HL-60 (cell line): ENCODE data around the gene DYNC2I2.

ENCODE experiments used
- DNase-seq, 2 experiments: peaks; one replicate each; pipeline ENCODE4 v3.0.0-alpha.2; 2010 to 2020; ENCODE audit warnings: low read depth in 1 of 2, low spot score in 1 of 2
- H3K27ac ChIP-seq: fragments of 250-450 bp; sonication (Bioruptor Pico); replicated peaks from 2 replicates; pipeline ENCODE4 v1.5.1; 2020; ENCODE audit warnings: mild to moderate bottlenecking, moderate library complexity
- H3K27me3 ChIP-seq: fragments of 250-450 bp; sonication (Bioruptor Pico); 2 replicates; pipeline ENCODE4 v1.5.1; 2021; ENCODE audit warnings: mild to moderate bottlenecking, moderate library complexity; ENCODE audit not compliant: insufficient read depth, poor library complexity, severe bottlenecking
- H3K4me3 ChIP-seq: replicated peaks from 2 replicates; pipeline ENCODE4 v1.5.1; 2011; ENCODE audit warnings: mild to moderate bottlenecking, control low read depth, low read length; ENCODE audit not compliant: insufficient read depth
- CTCF ChIP-seq: IDR thresholded peaks from one replicate; pipeline ENCODE4 v1.5.1; 2011; ENCODE audit warnings: low read length, control low read depth, inconsistent platforms; ENCODE audit not compliant: insufficient read depth
- GABPA ChIP-seq: IDR thresholded peaks from 2 replicates; pipeline ENCODE4 v1.6.1; 2012; ENCODE audit warnings: low read depth
- POLR2AphosphoS5 ChIP-seq: IDR thresholded peaks from 2 replicates; pipeline ENCODE4 v1.6.1; 2012; ENCODE audit warnings: low read depth
- SPI1 ChIP-seq: IDR thresholded peaks from 2 replicates; pipeline ENCODE4 v1.6.1; 2012; ENCODE audit warnings: low read depth, mild to moderate bottlenecking, borderline replicate concordance
- TF ChIP-seq, protein P1 (sequence below): IDR thresholded peaks from 2 replicates; pipeline ENCODE4 v1.6.1; 2012; ENCODE audit warnings: low read depth; ENCODE audit not compliant: insufficient replicate concordance

DYNC2I2 gene

DNA sequence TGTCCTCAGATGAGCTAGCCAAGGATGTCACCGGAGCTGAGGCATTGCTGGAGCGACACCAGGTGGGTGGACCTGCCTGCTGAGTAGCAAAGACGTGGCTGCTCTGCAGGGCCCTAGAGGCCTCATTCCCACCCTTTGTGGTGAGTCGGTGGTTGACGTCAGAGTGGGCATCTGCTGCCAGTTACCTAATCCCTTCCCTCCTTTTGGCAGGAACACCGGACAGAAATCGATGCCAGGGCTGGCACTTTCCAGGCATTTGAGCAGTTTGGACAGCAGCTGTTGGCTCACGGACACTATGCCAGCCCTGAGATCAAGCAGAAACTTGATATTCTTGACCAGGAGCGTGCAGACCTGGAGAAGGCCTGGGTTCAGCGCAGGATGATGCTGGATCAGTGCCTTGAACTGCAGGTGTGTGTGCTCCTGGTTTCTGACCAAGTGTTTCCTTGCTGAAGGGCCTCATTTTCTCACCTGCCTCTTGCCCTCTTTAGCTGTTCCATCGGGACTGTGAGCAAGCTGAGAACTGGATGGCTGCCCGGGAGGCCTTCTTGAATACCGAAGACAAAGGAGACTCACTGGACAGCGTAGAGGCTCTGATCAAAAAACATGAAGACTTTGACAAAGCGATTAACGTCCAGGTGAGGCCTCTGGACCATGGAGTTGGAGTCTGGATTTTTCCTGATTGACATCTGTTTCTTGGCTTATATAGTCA, 48.9 kb downstream of the DYNC2I2 start:
- H3K27ac ChIP-seq, result no peak overlapping the region
- no peak for DNase-seq
- no peak overlapping the region for H3K4me3 ChIP-seq
- no peak for TF ChIP-seq POLR2AphosphoS5
- TF ChIP-seq CTCF, result no peak
- TF ChIP-seq, protein P1, sequence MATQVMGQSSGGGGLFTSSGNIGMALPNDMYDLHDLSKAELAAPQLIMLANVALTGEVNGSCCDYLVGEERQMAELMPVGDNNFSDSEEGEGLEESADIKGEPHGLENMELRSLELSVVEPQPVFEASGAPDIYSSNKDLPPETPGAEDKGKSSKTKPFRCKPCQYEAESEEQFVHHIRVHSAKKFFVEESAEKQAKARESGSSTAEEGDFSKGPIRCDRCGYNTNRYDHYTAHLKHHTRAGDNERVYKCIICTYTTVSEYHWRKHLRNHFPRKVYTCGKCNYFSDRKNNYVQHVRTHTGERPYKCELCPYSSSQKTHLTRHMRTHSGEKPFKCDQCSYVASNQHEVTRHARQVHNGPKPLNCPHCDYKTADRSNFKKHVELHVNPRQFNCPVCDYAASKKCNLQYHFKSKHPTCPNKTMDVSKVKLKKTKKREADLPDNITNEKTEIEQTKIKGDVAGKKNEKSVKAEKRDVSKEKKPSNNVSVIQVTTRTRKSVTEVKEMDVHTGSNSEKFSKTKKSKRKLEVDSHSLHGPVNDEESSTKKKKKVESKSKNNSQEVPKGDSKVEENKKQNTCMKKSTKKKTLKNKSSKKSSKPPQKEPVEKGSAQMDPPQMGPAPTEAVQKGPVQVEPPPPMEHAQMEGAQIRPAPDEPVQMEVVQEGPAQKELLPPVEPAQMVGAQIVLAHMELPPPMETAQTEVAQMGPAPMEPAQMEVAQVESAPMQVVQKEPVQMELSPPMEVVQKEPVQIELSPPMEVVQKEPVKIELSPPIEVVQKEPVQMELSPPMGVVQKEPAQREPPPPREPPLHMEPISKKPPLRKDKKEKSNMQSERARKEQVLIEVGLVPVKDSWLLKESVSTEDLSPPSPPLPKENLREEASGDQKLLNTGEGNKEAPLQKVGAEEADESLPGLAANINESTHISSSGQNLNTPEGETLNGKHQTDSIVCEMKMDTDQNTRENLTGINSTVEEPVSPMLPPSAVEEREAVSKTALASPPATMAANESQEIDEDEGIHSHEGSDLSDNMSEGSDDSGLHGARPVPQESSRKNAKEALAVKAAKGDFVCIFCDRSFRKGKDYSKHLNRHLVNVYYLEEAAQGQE, result no peak
- no peak for TF ChIP-seq SPI1
- no peak for TF ChIP-seq GABPA
- no peaks in the 10 kb centered on the region for H3K27me3 ChIP-seq

DNA sequence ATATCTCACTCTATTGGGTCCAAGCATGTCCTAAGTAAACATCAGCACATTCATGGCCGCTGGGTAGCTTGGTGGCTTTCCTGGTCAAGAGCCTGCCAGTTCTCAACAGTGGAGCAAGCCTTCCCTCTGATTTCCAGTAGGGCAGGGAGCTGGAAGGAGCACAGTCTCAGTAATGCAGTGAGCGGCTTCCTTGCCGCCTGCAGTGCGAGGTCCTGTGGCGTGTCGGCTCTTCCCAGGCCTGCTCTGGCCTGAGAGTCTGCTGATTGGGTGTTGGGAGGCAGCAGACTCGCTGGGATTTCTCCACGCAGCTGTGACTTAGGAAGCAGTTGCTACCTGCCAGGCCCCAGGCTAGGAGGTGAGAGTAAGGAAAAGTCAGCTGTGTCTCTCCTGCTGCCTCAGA, 53.0 kb downstream of the DYNC2I2 start:
- Histone ChIP-seq H3K27me3 (no peaks in the 10 kb centered on the region), H3K27ac (no peak overlapping the region), H3K4me3 (no peak overlapping the region)
- no peak for TF ChIP-seq CTCF
- TF ChIP-seq POLR2AphosphoS5, result no peak
- no peak for TF ChIP-seq SPI1
- TF ChIP-seq, protein P1, result no peak
- no peak for TF ChIP-seq GABPA
- DNase-seq, result no peak

DNA sequence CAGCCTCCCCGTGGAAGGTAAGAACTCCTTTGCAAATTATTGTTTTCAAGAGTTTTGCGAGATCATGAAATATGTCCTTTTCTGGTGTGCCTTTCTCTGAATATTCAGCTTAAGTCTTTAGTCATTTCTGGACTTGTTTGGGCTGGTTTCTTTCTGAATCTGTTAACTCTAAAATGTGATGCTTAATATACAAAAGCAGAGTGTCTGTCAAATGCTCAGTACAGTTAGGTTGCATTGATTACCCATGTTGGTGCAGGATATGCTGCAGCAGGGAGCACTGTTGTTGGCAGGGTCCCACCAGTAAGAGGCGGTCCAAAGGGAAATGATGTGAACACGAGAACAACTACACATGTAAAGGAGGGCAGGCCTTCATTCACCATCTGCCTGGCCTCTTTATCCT, 56.5 kb downstream of the DYNC2I2 start:
- DNase-seq, result no peak
- Histone ChIP-seq H3K27ac (no peak overlapping the region), H3K27me3 (no peaks in the 10 kb centered on the region), H3K4me3 (no peak overlapping the region)
- no peak for TF ChIP-seq SPI1
- TF ChIP-seq, protein P1, result no peak
- TF ChIP-seq GABPA, result no peak
- no peak for TF ChIP-seq POLR2AphosphoS5
- TF ChIP-seq CTCF, result no peak
